WTC11 (cell line): Measurements from ENCODE around the gene AMER3. TPM values are rescaled to one million over a fixed set of nuclear protein-coding genes. Genes with fewer than 3 reads are reported as not detected.

Experiments
- ATAC-seq: fragments of 200-7000 bp; cut with Tn5 transposase; 2 replicates; pipeline ENCODE4 v1.10.0; 2021; ENCODE audit warnings: mild to moderate bottlenecking, moderate library complexity
- CTCF ChIA-PET: fragments of 300-600 bp; sonication (Branson Sonifier 250); formaldehyde crosslinking; loops from one replicate; lab custom pipeline; 2021; ENCODE audit warnings: antibody characterized with exemption; lab: Charles Lee
- POLR2A ChIA-PET: fragments of 350-600 bp; sonication (Branson Sonifier 250); formaldehyde crosslinking; loops from one replicate; lab custom pipeline; 2021; ENCODE audit warnings: antibody characterized with exemption; lab: Charles Lee
- DNase-seq: peaks from one replicate; pipeline ENCODE4 v3.0.0; 2021; ENCODE audit warnings: low spot score
- H3K27ac Mint-ChIP-seq: 2 replicates; pipeline ENCODE4 v1.8.0; 2021; ENCODE audit warnings: mixed read lengths
- H3K27me3 Mint-ChIP-seq: 2 replicates; pipeline ENCODE4 v1.8.0; 2021; ENCODE audit warnings: low read depth, mild to moderate bottlenecking, moderate library complexity, mixed read lengths
- H3K36me3 Mint-ChIP-seq: 2 replicates; pipeline ENCODE4 v1.8.0; 2021; ENCODE audit warnings: mixed read lengths
- H3K4me1 Mint-ChIP-seq: 2 replicates; pipeline ENCODE4 v1.8.0; 2022; ENCODE audit warnings: mixed read lengths
- H3K4me3 Mint-ChIP-seq: 2 replicates; pipeline ENCODE4 v1.8.0; 2021; ENCODE audit warnings: mild to moderate bottlenecking, moderate library complexity, mixed read lengths
- H3K9me3 Mint-ChIP-seq: 2 replicates; pipeline ENCODE4 v1.8.0; 2021; ENCODE audit warnings: mixed read lengths
- ATF1 ChIP-seq: sonication (generic); formaldehyde crosslinking; IDR thresholded peaks from 2 replicates; pipeline ENCODE4 v1.8.1; 2023; ENCODE audit warnings: mild to moderate bottlenecking, moderate library complexity, missing genetic modification reagents
- ATF2 ChIP-seq: sonication (generic); formaldehyde crosslinking; IDR thresholded peaks from 2 replicates; pipeline ENCODE4 v1.8.1; 2022; ENCODE audit warnings: low read depth, missing genetic modification reagents, borderline replicate concordance
- CREM ChIP-seq: sonication (generic); formaldehyde crosslinking; IDR thresholded peaks from 2 replicates; pipeline ENCODE4 v1.8.1; 2022; ENCODE audit warnings: mild to moderate bottlenecking, missing genetic modification reagents, moderate library complexity
- E2F4 ChIP-seq: sonication (generic); formaldehyde crosslinking; IDR thresholded peaks from 2 replicates; pipeline ENCODE4 v1.8.1; 2022; ENCODE audit warnings: low read depth, mild to moderate bottlenecking, moderate library complexity, missing genetic modification reagents, borderline replicate concordance
- EMX1 ChIP-seq: fragments of 250-450 bp; sonication (Bioruptor Pico); IDR thresholded peaks from 2 replicates; pipeline ENCODE4 v1.8.0; 2021; ENCODE audit warnings: mild to moderate bottlenecking
- FOXK1 ChIP-seq: sonication (generic); formaldehyde crosslinking; IDR thresholded peaks from 2 replicates; pipeline ENCODE4 v1.8.0; 2022; ENCODE audit warnings: mild to moderate bottlenecking, moderate library complexity, missing genetic modification reagents
- HMGA2 ChIP-seq: fragments of 250-450 bp; sonication (Bioruptor Pico); IDR thresholded peaks from 2 replicates; pipeline ENCODE4 v1.4.0; 2021; ENCODE audit warnings: mild to moderate bottlenecking, moderate library complexity
- JUN ChIP-seq: sonication (generic); formaldehyde crosslinking; IDR thresholded peaks from 2 replicates; pipeline ENCODE4 v1.8.0; 2023; ENCODE audit warnings: mild to moderate bottlenecking, missing genetic modification reagents
- KAT7 ChIP-seq: sonication (generic); formaldehyde crosslinking; IDR thresholded peaks from 2 replicates; pipeline ENCODE4 v1.8.1; 2023; ENCODE audit warnings: missing genetic modification reagents, mild to moderate bottlenecking, borderline replicate concordance
- MAX ChIP-seq: sonication (generic); formaldehyde crosslinking; IDR thresholded peaks from 2 replicates; pipeline ENCODE4 v1.8.0; 2022; ENCODE audit warnings: mild to moderate bottlenecking, missing genetic modification reagents
- NR1H2 ChIP-seq: sonication (generic); formaldehyde crosslinking; IDR thresholded peaks from 2 replicates; pipeline ENCODE4 v1.9.0; 2021; ENCODE audit warnings: mild to moderate bottlenecking, moderate library complexity, missing genetic modification reagents
- RELA ChIP-seq: sonication (generic); formaldehyde crosslinking; IDR thresholded peaks from 2 replicates; pipeline ENCODE4 v1.8.1; 2022; ENCODE audit warnings: missing genetic modification reagents, mild to moderate bottlenecking, borderline replicate concordance
- RORB ChIP-seq: fragments of 250-450 bp; sonication (Bioruptor Pico); IDR thresholded peaks from 2 replicates; pipeline ENCODE4 v1.9.0; 2021; ENCODE audit warnings: mild to moderate bottlenecking
- SMAD4 ChIP-seq: sonication (generic); formaldehyde crosslinking; IDR thresholded peaks from 2 replicates; pipeline ENCODE4 v1.8.0; 2022; ENCODE audit warnings: mild to moderate bottlenecking, missing genetic modification reagents
- SOX15 ChIP-seq: fragments of 250-450 bp; sonication (Bioruptor Pico); IDR thresholded peaks from 2 replicates; pipeline ENCODE4 v1.9.0; 2021; ENCODE audit warnings: mild to moderate bottlenecking
- SP1 ChIP-seq: sonication (generic); formaldehyde crosslinking; conservative IDR thresholded peaks from 2 replicates; pipeline ENCODE4 v1.8.1; 2022; ENCODE audit warnings: missing genetic modification reagents
- TEAD1 ChIP-seq: sonication (generic); formaldehyde crosslinking; IDR thresholded peaks from 2 replicates; pipeline ENCODE4 v1.8.0; 2022; ENCODE audit warnings: mild to moderate bottlenecking, missing genetic modification reagents
- ZNF219 ChIP-seq: sonication (generic); formaldehyde crosslinking; IDR thresholded peaks from 2 replicates; pipeline ENCODE4 v1.8.0; 2023; ENCODE audit warnings: missing genetic modification reagents, mild to moderate bottlenecking, borderline replicate concordance
- ZNF263 ChIP-seq: sonication (generic); formaldehyde crosslinking; IDR thresholded peaks from 2 replicates; pipeline ENCODE4 v1.8.1; 2022; ENCODE audit warnings: low read depth, mild to moderate bottlenecking, moderate library complexity, missing genetic modification reagents
- total RNA-seq: library from RNA; stranded (reverse); gene quantifications from 3 replicates; pipeline ENCODE4 v1.2.3, GENCODE V29; 2021
- TF ChIP-seq, protein P1 (sequence below): sonication (generic); formaldehyde crosslinking; IDR thresholded peaks from 2 replicates; pipeline ENCODE4 v1.8.0; 2022; ENCODE audit warnings: mild to moderate bottlenecking, missing genetic modification reagents
- TF ChIP-seq, protein P2 (sequence below): fragments of 250-450 bp; sonication (Bioruptor Pico); IDR thresholded peaks from 2 replicates; pipeline ENCODE4 v1.9.0; 2021; ENCODE audit warnings: mild to moderate bottlenecking
- TF ChIP-seq, protein P3 (sequence below): sonication (generic); formaldehyde crosslinking; IDR thresholded peaks from 2 replicates; pipeline ENCODE4 v1.8.1; 2023; ENCODE audit warnings: mild to moderate bottlenecking, missing genetic modification reagents, moderate library complexity
- TF ChIP-seq, protein P4 (sequence below): sonication (generic); formaldehyde crosslinking; IDR thresholded peaks from 2 replicates; pipeline ENCODE4 v1.8.0; 2022; ENCODE audit warnings: mild to moderate bottlenecking, missing genetic modification reagents
- TF ChIP-seq, protein P5 (sequence below): sonication (generic); formaldehyde crosslinking; IDR thresholded peaks from 2 replicates; pipeline ENCODE4 v1.8.0; 2023; ENCODE audit warnings: missing genetic modification reagents

Gene AMER3
- total RNA-seq, 1 experiment from 2014 or later: 0.13 TPM

DNA sequence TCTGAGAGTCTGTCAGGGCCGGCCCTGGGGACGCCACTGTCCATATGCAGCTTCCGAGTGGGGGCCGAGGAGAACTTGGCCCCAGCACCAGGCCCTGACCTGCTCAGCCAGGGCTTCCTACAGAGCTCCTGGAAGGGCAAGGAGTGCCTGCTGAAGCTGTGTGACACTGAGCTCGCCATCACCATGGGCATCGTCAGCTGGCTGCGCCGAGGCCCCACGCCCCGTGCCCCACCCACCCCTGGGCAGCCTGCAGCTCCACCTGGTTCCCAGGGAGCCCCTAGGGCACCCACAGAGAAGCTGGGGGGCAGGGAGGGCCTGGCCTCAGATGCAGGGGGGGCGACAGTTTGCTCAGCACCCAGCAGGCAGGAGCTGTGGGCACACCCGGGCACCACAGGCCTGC, 8.1 kb downstream of the AMER3 start:
- Mint-ChIP-seq H3K4me3 (no peak overlapping the region), H3K9me3 (no peaks in the 10 kb centered on the region), H3K36me3 (no peaks in the 10 kb centered on the region), H3K4me1 (no peaks in the 10 kb centered on the region), H3K27ac (no peak overlapping the region), H3K27me3 (peaks cover 2% of the 10 kb centered on the region)
- TF ChIP-seq, protein P1, sequence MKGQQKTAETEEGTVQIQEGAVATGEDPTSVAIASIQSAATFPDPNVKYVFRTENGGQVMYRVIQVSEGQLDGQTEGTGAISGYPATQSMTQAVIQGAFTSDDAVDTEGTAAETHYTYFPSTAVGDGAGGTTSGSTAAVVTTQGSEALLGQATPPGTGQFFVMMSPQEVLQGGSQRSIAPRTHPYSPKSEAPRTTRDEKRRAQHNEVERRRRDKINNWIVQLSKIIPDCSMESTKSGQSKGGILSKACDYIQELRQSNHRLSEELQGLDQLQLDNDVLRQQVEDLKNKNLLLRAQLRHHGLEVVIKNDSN: no peak
- TF ChIP-seq JUN (no peak), EMX1 (no peak), NR1H2 (CRISPR knock-in tag) (no peak), RELA (CRISPR knock-in tag) (no peak), ZNF219 (CRISPR knock-in tag) (no peak), SOX15 (CRISPR knock-in tag) (no peak), KAT7 (no peak), ATF2 (no peak)
- DNase-seq (no peak), ATAC-seq (no peak)
- ChIA-PET CTCF (interaction anchor here (0.9 to 1.3 kb wide), 5 partner anchors 34 to 201 kb away, joined by 3 to 4 read pairs (median 3); no protein-coding TSS in a partner anchor), POLR2A (no interaction called here)

DNA sequence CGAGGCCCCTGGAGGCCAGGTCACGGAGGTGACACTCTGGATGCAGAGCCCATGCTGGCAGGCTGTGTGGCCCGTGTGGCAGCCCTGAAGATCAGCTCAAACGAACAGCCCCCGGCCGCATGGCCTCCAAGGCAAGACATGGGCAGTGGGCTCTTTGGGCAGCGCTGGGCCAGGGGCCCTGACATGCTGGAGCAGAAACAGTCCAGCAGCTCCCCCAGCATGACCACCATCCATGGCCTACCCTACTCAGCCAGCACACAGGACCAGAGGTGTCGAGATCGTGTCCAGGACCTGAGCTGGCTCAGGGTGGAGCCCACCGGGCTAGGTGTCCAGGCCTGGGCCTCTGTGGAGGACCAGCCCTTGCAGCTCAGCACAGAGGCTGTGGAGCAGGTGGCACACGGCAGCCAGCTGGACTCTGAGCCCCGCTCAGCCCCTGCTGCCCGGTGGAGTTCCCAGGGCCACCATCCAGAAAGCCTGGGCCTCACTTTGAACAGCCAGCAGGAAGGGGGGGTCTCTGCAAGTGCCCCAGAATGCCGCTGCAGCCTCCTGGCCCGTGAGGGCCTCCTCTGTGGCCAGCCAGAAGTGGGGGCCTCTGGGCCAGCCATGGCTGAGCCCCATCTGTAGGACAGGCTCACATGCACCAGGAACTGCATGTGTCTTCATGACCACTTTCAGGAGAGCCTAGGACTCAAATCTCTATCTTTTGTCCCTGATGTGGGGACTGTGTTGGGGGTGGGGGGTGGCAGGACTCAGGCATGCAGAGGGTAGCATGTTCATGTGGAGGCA, 8.9 kb downstream of the AMER3 start:
- no peak for DNase-seq
- Mint-ChIP-seq H3K27me3 (no peaks in the 10 kb centered on the region), H3K9me3 (no peaks in the 10 kb centered on the region), H3K27ac (no peak overlapping the region), H3K4me1 (no peaks in the 10 kb centered on the region), H3K36me3 (no peaks in the 10 kb centered on the region), H3K4me3 (no peak overlapping the region)
- ChIA-PET POLR2A (no interaction called here), CTCF (interaction anchor here (1.3 kb wide), 1 partner anchor 33 kb away, joined by 4 read pairs; no protein-coding TSS in a partner anchor)
- ATAC-seq: no peak
- TF ChIP-seq ATF2 (no peak), ZNF263 (CRISPR knock-in tag) (no peak), CREM (CRISPR knock-in tag) (no peak), TEAD1 (no peak), MAX (CRISPR knock-in tag) (no peak), SP1 (CRISPR knock-in tag) (no peak), HMGA2 (no peak), RORB (CRISPR knock-in tag) (no peak), E2F4 (CRISPR knock-in tag) (no peak), FOXK1 (CRISPR knock-in tag) (no peak), ATF1 (CRISPR knock-in tag) (no peak), SMAD4 (CRISPR knock-in tag) (no peak)
- TF ChIP-seq, protein P2, sequence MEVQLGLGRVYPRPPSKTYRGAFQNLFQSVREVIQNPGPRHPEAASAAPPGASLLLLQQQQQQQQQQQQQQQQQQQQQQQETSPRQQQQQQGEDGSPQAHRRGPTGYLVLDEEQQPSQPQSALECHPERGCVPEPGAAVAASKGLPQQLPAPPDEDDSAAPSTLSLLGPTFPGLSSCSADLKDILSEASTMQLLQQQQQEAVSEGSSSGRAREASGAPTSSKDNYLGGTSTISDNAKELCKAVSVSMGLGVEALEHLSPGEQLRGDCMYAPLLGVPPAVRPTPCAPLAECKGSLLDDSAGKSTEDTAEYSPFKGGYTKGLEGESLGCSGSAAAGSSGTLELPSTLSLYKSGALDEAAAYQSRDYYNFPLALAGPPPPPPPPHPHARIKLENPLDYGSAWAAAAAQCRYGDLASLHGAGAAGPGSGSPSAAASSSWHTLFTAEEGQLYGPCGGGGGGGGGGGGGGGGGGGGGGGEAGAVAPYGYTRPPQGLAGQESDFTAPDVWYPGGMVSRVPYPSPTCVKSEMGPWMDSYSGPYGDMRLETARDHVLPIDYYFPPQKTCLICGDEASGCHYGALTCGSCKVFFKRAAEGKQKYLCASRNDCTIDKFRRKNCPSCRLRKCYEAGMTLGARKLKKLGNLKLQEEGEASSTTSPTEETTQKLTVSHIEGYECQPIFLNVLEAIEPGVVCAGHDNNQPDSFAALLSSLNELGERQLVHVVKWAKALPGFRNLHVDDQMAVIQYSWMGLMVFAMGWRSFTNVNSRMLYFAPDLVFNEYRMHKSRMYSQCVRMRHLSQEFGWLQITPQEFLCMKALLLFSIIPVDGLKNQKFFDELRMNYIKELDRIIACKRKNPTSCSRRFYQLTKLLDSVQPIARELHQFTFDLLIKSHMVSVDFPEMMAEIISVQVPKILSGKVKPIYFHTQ: no peak
- TF ChIP-seq, protein P3, sequence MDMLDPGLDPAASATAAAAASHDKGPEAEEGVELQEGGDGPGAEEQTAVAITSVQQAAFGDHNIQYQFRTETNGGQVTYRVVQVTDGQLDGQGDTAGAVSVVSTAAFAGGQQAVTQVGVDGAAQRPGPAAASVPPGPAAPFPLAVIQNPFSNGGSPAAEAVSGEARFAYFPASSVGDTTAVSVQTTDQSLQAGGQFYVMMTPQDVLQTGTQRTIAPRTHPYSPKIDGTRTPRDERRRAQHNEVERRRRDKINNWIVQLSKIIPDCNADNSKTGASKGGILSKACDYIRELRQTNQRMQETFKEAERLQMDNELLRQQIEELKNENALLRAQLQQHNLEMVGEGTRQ (CRISPR knock-in tag): no peak
- TF ChIP-seq, protein P4, sequence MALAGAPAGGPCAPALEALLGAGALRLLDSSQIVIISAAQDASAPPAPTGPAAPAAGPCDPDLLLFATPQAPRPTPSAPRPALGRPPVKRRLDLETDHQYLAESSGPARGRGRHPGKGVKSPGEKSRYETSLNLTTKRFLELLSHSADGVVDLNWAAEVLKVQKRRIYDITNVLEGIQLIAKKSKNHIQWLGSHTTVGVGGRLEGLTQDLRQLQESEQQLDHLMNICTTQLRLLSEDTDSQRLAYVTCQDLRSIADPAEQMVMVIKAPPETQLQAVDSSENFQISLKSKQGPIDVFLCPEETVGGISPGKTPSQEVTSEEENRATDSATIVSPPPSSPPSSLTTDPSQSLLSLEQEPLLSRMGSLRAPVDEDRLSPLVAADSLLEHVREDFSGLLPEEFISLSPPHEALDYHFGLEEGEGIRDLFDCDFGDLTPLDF (CRISPR knock-in tag): no peak
- TF ChIP-seq, protein P5, sequence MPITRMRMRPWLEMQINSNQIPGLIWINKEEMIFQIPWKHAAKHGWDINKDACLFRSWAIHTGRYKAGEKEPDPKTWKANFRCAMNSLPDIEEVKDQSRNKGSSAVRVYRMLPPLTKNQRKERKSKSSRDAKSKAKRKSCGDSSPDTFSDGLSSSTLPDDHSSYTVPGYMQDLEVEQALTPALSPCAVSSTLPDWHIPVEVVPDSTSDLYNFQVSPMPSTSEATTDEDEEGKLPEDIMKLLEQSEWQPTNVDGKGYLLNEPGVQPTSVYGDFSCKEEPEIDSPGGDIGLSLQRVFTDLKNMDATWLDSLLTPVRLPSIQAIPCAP (CRISPR knock-in tag): no peak
